GM12875 (cell line): ENCODE data around the gene TRPC4.
"Not testable (repeated sequence)": the region's sequence is repeated elsewhere in the genome, so short reads cannot be mapped to it uniquely, and the experiment has no call there.

Experiments
- H3K4me3 ChIP-seq: one replicate; pipeline ENCODE4 v1.5.1; 2011; ENCODE audit warnings: low read depth, low read length, control low read depth
- TF ChIP-seq, protein P1 (sequence below): IDR thresholded peaks from 2 replicates; pipeline ENCODE4 v1.5.1; 2011; ENCODE audit warnings: low read depth, mild to moderate bottlenecking, control low read depth, inconsistent platforms, low read length, moderate library complexity, borderline replicate concordance; ENCODE audit not compliant: insufficient read depth

The TRPC4 gene

DNA sequence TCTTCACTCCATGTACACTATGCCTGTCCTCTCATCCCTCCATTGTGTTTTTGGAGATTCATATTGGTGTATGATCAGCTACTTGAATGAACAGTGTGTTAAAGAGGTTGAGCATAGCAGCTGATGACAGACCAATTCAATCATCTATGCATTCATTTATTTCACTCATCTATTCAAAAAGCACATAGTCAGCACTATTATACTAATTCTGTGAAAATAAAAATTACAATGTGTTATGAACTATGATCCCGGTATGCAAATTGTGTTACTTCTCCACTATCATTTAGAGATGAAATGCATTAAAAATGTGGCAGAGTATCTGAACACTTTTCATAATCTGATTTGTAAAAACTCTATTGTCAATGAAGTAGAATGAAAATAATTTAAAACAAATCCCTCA lies 5.9 kb downstream of the TRPC4 start:
- H3K4me3 ChIP-seq: no peak overlapping the region
- TF ChIP-seq, protein P1, sequence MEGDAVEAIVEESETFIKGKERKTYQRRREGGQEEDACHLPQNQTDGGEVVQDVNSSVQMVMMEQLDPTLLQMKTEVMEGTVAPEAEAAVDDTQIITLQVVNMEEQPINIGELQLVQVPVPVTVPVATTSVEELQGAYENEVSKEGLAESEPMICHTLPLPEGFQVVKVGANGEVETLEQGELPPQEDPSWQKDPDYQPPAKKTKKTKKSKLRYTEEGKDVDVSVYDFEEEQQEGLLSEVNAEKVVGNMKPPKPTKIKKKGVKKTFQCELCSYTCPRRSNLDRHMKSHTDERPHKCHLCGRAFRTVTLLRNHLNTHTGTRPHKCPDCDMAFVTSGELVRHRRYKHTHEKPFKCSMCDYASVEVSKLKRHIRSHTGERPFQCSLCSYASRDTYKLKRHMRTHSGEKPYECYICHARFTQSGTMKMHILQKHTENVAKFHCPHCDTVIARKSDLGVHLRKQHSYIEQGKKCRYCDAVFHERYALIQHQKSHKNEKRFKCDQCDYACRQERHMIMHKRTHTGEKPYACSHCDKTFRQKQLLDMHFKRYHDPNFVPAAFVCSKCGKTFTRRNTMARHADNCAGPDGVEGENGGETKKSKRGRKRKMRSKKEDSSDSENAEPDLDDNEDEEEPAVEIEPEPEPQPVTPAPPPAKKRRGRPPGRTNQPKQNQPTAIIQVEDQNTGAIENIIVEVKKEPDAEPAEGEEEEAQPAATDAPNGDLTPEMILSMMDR: no peak

DNA sequence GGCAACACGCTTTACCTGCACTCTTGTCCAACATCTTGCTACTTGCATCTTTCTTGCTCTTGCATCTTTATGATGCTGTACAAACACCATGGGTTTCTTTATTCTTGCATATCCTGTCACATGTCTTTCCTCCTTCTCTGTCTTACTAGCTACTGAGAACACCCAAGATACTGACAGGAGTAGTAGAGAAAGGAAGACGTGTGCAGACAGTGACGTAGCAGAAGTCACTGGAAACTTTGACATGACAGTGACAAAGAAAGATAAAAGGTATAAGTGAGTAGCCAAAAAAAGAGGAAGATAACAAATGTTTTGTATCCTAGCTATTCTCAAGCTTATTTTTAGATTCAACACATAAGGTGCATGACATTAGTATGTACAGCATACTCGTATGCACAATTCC lies 34.2 kb downstream of the TRPC4 start:
- TF ChIP-seq, protein P1: no peak

GRCh38 chr13:37833411-37833810 lies 36.2 kb downstream of the TRPC4 start:
- no peak overlapping the region for H3K4me3 ChIP-seq
- TF ChIP-seq, protein P1: no peak

More for the DNA sequence above, 34.2 kb downstream of the TRPC4 start:
- no peak overlapping the region for H3K4me3 ChIP-seq

DNA sequence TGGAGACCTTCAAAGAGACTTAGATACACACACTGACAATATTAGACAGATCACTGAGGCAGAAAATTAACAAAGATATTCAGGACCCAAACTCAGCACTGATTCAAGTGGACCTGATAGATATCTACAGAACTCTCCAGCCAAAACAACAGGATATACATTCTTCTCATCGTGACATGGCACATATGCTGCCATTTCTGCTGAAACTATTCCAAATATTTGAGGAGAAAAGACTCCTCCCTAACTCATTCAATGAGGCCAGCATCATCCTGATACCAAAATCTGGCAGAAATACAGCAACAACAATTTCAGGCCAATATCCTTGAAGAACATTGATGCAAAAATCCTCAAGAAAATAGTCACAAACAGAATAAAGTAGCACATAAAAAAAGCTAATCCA lies 53.3 kb downstream of the TRPC4 start:
- H3K4me3 ChIP-seq: no peak overlapping the region
- TF ChIP-seq, protein P1: no peak

DNA sequence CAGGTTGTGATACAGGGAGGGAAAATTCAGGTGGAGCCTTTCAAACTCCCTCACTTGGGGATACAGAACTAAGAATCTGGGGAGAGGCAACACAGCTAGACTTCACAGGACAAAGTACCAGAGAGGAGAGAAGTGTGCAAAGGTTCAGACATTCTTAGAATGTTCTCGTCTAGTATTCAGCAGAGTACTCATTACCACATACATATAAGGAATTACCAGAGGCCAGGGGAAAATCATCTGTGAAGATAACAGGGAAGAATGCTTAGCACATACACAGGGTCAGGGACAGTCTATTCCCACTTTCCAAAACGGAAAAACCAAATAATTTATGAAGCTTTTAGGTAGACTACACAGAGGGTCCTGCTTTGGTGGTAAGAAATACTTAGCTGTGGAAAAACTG lies 58.1 kb downstream of the TRPC4 start:
- no peak overlapping the region for H3K4me3 ChIP-seq
- TF ChIP-seq, protein P1: no peak

DNA sequence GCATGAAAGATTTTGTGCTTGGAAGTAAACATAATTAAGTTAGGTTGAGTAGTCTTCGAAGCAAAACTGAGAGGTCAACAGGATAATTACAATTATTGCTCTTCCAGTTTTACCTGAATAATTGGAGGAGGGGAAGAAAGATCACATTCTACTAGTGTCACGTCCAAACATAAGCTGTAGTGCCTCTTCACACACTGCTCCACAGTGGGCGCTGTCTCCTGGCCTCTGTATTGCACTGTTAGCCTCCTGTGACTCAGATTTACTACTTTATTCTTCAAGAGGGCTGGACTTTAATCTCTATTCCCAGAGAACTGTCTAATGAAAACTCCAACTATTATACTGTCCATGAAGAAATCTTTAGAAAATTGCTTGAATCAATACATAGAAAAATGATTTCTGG lies 62.9 kb downstream of the TRPC4 start:
- H3K4me3 ChIP-seq: no peak overlapping the region
- TF ChIP-seq, protein P1: no peak

GRCh38 chr13:37797631-37798030 lies 71.9 kb downstream of the TRPC4 start:
- no peak overlapping the region for H3K4me3 ChIP-seq
- TF ChIP-seq, protein P1: no peak

DNA sequence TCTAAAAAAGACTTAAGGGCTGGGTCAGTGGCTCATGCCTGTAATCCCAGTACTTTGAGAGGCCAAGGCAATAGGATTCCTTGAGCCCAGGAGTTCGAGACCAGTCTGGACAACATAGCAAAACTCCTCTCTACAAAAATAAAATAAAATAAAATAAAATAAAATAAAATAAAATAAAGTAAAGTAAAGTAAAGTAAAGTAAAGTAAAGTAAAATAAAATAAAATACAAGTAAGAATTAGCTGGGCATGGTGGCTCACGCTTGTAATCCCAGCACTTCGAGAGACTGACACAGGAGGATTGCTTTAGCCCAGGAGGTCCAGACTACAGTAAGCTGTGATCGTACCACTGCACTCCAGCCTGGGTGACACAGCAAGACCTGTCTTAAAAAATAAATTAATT lies 72.8 kb downstream of the TRPC4 start:
- not testable (repeated sequence) for H3K4me3 ChIP-seq
